Type B pancreatic cell (in vitro differentiated cells): ENCODE results near the gene LAMP5. TPM values are rescaled to one million over a fixed set of nuclear protein-coding genes. Genes with fewer than 3 reads are reported as not detected.

Experiments
- DNase-seq: peaks from one replicate; pipeline ENCODE4 v3.0.0; 2021; ENCODE audit warnings: mixed read lengths; ENCODE audit not compliant: unreplicated experiment; ENCODE audit errors: extremely low spot score
- H3K27ac Mint-ChIP-seq: 2 replicates; pipeline ENCODE4 v1.8.0; 2021; ENCODE audit warnings: mild to moderate bottlenecking, mixed read lengths
- H3K27me3 Mint-ChIP-seq: 2 replicates; pipeline ENCODE4 v1.8.0; 2021; ENCODE audit warnings: mixed read lengths
- H3K36me3 Mint-ChIP-seq: 2 replicates; pipeline ENCODE4 v1.8.0; 2021; ENCODE audit warnings: mixed read lengths
- H3K4me1 Mint-ChIP-seq: one replicate; pipeline ENCODE4 v1.8.0; 2021; ENCODE audit warnings: mixed read lengths; ENCODE audit not compliant: unreplicated experiment
- H3K4me3 Mint-ChIP-seq: 2 replicates; pipeline ENCODE4 v1.8.0; 2021; ENCODE audit warnings: mild to moderate bottlenecking, mixed read lengths
- H3K9me3 Mint-ChIP-seq: 2 replicates; pipeline ENCODE4 v1.8.0; 2021; ENCODE audit warnings: mixed read lengths
- CTCF ChIP-seq: fragments of 200-600 bp; sonication (generic); conservative IDR thresholded peaks from 2 replicates; pipeline ENCODE4 v1.5.0; 2021; ENCODE audit warnings: antibody characterized with exemption, mild to moderate bottlenecking
- total RNA-seq: library from RNA; stranded (reverse); gene quantifications from 2 replicates; pipeline ENCODE4 v1.2.1, GENCODE V29; 2021; ENCODE audit warnings: low replicate concordance

LAMP5 gene
- total RNA-seq, 1 donor from 2014 or later, result 7.6 TPM

GRCh38 chr20:9498322-9498721 is 16.1 kb upstream of the LAMP5 start:
- Mint-ChIP-seq H3K27ac (no peak overlapping the region), H3K27me3 (peaks cover 14% of the 10 kb centered on the region), H3K4me3 (no peak overlapping the region), H3K4me1 (no peaks in the 10 kb centered on the region), H3K36me3 (no peaks in the 10 kb centered on the region), H3K9me3 (no peaks in the 10 kb centered on the region)
- DNase-seq, result no peak
- TF ChIP-seq CTCF, result no peak

GRCh38 chr20:9499126-9499899 is 15.1 kb upstream of the LAMP5 start:
- no peak for TF ChIP-seq CTCF
- Mint-ChIP-seq H3K27ac (no peak overlapping the region), H3K9me3 (no peaks in the 10 kb centered on the region), H3K4me3 (no peak overlapping the region), H3K36me3 (no peaks in the 10 kb centered on the region), H3K4me1 (peaks cover 6% of the 10 kb centered on the region), H3K27me3 (peaks cover 23% of the 10 kb centered on the region)
- no peak for DNase-seq

- H3K4me1 Mint-ChIP-seq, result peaks cover 6% of the 10 kb centered on the region
- DNase-seq, result no peak
- no peaks in the 10 kb centered on the region for H3K36me3 Mint-ChIP-seq
- no peak overlapping the region for H3K27ac Mint-ChIP-seq
- no peaks in the 10 kb centered on the region for H3K9me3 Mint-ChIP-seq
- peaks cover 26% of the 10 kb centered on the region for H3K27me3 Mint-ChIP-seq
- no peak overlapping the region for H3K4me3 Mint-ChIP-seq
- no peak for TF ChIP-seq CTCF
Observed at GRCh38 chr20:9500121-9500520, 14.3 kb upstream of the LAMP5 start.

GRCh38 chr20:9501473-9501872 is 12.9 kb upstream of the LAMP5 start:
- no peak for DNase-seq
- H3K4me1 Mint-ChIP-seq, result peaks cover 6% of the 10 kb centered on the region
- no peak for TF ChIP-seq CTCF
- H3K9me3 Mint-ChIP-seq, result no peaks in the 10 kb centered on the region
- no peak overlapping the region for H3K27ac Mint-ChIP-seq
- H3K27me3 Mint-ChIP-seq, result peaks cover 37% of the 10 kb centered on the region
- no peak overlapping the region for H3K4me3 Mint-ChIP-seq
- H3K36me3 Mint-ChIP-seq, result no peaks in the 10 kb centered on the region

GRCh38 chr20:9503526-9504245 is 10.7 kb upstream of the LAMP5 start:
- no peak for DNase-seq
- Mint-ChIP-seq H3K27ac (no peak overlapping the region), H3K4me1 (peaks cover 6% of the 10 kb centered on the region), H3K4me3 (no peak overlapping the region), H3K27me3 (peaks cover 55% of the 10 kb centered on the region), H3K9me3 (no peaks in the 10 kb centered on the region), H3K36me3 (no peaks in the 10 kb centered on the region)
- no peak for TF ChIP-seq CTCF
